BE2C (cell line): ENCODE measurements around the gene NFYC.

Experiments
- DNase-seq: peaks from one replicate; pipeline ENCODE4 v3.0.0-alpha.2; 2020
- H3K27me3 ChIP-seq: fragments of 250-450 bp; sonication (Bioruptor Pico); 2 replicates; pipeline ENCODE4 v1.5.1; 2020; ENCODE audit warnings: mild to moderate bottlenecking
- H3K36me3 ChIP-seq: fragments of 250-450 bp; sonication (Bioruptor Pico); 2 replicates; pipeline ENCODE4 v1.5.1; 2020; ENCODE audit warnings: mild to moderate bottlenecking
- H3K4me1 ChIP-seq: fragments of 250-450 bp; sonication (Bioruptor Pico); 2 replicates; pipeline ENCODE4 v1.5.1; 2020
- H3K4me3 ChIP-seq: 2 replicates; pipeline ENCODE4 v1.5.1; 2011; ENCODE audit warnings: low read depth, low read length
- H3K9me3 ChIP-seq: fragments of 250-450 bp; sonication (Bioruptor Pico); 2 replicates; pipeline ENCODE4 v1.5.1; 2020
- TF ChIP-seq, protein P1 (sequence below): IDR thresholded peaks from 2 replicates; pipeline ENCODE4 v1.5.1; 2012; ENCODE audit warnings: mild to moderate bottlenecking, low read depth, low read length

Gene NFYC

DNA sequence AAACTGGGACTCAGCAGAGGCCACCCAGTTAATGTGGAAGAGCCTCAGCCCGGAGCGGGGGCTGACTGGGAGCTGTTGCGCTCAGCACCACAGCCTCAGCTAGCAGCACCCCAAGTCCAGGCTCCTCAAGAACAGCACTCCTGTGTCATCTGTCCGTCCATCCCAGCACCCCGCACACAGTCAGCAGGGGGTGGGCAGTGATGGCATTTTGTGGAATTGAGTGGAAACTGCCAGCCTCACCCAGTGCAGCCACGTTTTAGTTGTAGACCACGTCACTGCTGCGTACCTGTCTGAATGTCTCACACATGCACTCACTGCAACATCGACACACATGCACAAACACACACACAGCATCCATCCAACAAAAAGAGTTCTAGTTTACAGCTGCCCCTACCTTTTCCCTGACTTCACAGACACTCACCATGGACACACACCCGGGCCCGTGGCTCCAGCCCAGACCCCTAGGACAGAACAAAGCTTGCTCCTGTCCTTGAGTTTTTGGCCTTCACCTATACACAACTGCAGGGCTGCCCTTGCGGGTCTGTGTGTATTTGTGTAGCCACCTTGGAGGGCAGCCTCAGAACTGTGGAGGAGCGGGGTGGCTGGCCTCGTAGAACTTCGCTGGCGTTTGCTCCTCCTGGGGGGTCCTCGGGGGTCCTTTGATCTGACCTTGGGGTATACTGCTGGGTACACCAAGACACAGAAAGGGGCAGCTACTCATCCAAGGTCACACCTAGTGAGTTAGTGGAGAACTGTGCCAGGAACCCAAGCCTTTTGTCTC lies 97.2 kb downstream of the NFYC start:
- TF ChIP-seq, protein P1, sequence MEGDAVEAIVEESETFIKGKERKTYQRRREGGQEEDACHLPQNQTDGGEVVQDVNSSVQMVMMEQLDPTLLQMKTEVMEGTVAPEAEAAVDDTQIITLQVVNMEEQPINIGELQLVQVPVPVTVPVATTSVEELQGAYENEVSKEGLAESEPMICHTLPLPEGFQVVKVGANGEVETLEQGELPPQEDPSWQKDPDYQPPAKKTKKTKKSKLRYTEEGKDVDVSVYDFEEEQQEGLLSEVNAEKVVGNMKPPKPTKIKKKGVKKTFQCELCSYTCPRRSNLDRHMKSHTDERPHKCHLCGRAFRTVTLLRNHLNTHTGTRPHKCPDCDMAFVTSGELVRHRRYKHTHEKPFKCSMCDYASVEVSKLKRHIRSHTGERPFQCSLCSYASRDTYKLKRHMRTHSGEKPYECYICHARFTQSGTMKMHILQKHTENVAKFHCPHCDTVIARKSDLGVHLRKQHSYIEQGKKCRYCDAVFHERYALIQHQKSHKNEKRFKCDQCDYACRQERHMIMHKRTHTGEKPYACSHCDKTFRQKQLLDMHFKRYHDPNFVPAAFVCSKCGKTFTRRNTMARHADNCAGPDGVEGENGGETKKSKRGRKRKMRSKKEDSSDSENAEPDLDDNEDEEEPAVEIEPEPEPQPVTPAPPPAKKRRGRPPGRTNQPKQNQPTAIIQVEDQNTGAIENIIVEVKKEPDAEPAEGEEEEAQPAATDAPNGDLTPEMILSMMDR, result no peak
- H3K27me3 ChIP-seq, result no peaks in the 10 kb centered on the region

DNA sequence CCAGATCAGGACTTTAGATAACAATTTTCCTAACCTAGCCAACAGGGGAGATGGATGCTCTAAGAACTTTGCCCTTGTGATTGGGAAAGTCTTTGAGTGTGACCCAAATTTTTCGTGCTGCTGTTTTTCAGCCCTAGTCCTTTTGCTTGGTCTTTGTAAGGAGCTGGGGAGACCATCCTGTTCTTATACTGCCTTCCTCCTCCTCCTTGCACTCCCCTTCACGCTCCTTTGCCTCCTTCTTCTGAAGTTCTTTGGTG lies 97.8 kb downstream of the NFYC start:
- H3K36me3 ChIP-seq, result no peaks in the 10 kb centered on the region
- no peaks in the 10 kb centered on the region for H3K9me3 ChIP-seq
- H3K27me3 ChIP-seq, result no peaks in the 10 kb centered on the region
- TF ChIP-seq, protein P1, result no peak
- no peaks in the 10 kb centered on the region for H3K4me1 ChIP-seq
- H3K4me3 ChIP-seq, result no peak overlapping the region
- DNase-seq, result no peak

More for the DNA sequence above, 97.2 kb downstream of the NFYC start:
- no peaks in the 10 kb centered on the region for H3K9me3 ChIP-seq
- H3K36me3 ChIP-seq, result no peaks in the 10 kb centered on the region
- no peak overlapping the region for H3K4me3 ChIP-seq
- no peaks in the 10 kb centered on the region for H3K4me1 ChIP-seq
- no peak for DNase-seq

DNA sequence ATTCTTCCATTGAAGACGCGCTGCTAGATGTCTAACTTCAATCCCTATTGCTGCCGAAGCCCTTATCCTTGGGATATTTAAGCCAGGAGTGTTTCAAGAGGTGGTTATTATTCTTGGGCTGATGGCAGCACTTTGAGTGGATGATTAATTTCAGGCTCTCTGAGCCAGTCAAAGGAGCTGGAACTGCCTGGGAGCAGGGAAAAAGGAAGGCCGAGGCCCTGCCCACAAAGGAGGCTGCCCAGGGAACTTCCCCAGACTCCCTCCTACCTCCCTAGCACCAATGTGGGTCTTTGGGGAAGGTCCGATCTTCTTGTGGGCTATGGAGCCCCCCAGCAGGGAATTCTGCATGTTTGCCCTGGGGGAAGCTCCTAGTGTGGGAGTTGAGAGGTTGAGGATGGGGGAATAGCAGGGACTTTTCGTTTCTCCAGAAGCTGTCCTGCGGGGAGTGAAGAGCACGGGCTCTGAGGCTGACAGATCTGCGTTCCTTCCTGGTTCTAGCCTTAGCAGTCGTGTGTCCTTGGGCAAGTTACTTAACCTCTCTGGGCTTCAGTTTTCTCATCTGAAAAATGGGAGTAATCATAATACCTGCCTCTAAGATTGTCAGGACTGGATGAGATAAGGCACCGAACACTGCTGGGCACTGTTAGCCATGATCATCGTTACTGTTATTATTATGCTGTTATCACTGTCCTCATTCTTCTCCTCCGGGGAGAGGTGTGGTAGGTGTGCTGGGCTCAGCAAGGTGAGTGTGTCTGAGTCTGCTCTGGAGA lies 98.3 kb downstream of the NFYC start:
- no peaks in the 10 kb centered on the region for H3K27me3 ChIP-seq
- no peaks in the 10 kb centered on the region for H3K36me3 ChIP-seq
- DNase-seq, result no peak
- H3K4me1 ChIP-seq, result no peaks in the 10 kb centered on the region
- H3K4me3 ChIP-seq, result no peak overlapping the region
- TF ChIP-seq, protein P1, result no peak
- no peaks in the 10 kb centered on the region for H3K9me3 ChIP-seq

DNA sequence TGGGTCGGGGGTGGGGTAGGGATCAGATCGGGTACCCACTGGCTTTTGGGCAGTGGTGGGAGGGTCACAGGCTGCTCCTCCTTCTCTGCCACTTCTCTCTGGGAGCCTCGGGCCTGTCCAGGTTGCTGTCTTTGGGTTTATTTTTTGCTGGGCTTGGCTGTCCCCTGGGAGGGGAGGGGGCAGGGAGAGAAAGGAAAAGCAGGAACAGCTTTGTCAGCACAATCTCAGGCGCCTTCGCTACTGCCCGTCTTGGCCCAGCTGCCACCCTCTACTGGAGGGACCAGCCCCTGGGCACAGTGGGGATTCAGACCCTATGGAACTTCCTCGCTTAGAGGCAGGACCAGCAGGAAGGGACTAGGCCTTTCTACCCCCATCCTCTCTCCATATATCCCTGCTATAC lies 100.5 kb downstream of the NFYC start:
- TF ChIP-seq, protein P1, result no peak
- H3K27me3 ChIP-seq, result no peaks in the 10 kb centered on the region
- no peaks in the 10 kb centered on the region for H3K36me3 ChIP-seq

DNA sequence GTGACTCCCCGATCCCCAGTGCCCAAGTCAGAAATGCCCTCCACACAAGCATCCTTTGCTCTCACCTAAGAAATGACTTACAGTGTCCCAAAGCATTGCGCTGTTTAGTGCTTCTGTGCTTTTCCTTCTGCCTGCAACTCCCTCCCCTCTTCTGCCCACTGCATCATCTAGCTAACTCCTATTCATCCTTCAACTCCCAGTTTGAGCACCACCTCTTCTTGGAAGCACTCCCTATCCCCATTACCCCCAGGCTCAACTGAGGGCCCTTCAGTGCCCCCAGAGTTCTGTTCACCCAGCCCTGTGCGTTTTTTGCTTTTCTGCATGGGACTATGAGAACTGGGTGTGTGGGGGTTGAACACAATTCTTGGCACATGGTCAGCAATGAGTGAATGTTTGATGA lies 102.1 kb downstream of the NFYC start:
- no peaks in the 10 kb centered on the region for H3K36me3 ChIP-seq
- no peaks in the 10 kb centered on the region for H3K27me3 ChIP-seq
- H3K4me3 ChIP-seq, result no peak overlapping the region
- H3K4me1 ChIP-seq, result no peaks in the 10 kb centered on the region
- DNase-seq, result no peak
- no peaks in the 10 kb centered on the region for H3K9me3 ChIP-seq
- TF ChIP-seq, protein P1, result no peak

More for the DNA sequence above, 100.5 kb downstream of the NFYC start:
- Histone ChIP-seq H3K9me3 (no peaks in the 10 kb centered on the region), H3K4me3 (no peak overlapping the region), H3K4me1 (no peaks in the 10 kb centered on the region)
- DNase-seq, result no peak

DNA sequence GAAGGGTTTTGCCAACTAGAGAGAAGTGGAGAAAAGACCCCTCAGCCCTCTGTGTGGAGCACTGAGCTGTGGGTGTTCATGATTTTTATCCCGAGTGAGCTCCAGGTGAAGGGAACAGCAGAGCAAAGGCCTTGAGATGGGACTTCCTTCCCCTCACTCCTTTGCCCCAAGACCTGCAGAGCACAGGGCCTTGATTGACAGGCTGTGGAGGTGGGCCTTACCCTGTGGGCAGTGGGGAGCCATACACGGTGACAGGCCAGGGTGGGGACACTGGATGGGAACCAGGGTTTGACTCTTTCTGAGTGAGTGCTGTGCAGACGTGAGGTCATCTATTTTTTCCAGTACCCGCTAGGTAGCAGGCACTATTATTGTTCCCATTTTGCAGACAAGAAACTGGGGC lies 102.5 kb downstream of the NFYC start:
- H3K9me3 ChIP-seq, result no peaks in the 10 kb centered on the region
- no peak overlapping the region for H3K4me3 ChIP-seq
- TF ChIP-seq, protein P1, result no peak
- H3K27me3 ChIP-seq, result no peaks in the 10 kb centered on the region
- no peaks in the 10 kb centered on the region for H3K36me3 ChIP-seq
- no peak for DNase-seq
- H3K4me1 ChIP-seq, result no peaks in the 10 kb centered on the region
